Panc1 (cell line): ENCODE measurements around the gene BCL10.

Source experiments
- CTCF ChIP-seq: fragments of 450-650 bp; IDR thresholded peaks from 2 replicates; pipeline ENCODE4 v1.5.1; 2017; ENCODE audit warnings: mild to moderate bottlenecking
- POLR2AphosphoS5 ChIP-seq: IDR thresholded peaks from 2 replicates; pipeline ENCODE4 v1.6.1; 2012; ENCODE audit warnings: mild to moderate bottlenecking, low read depth, low read length, moderate library complexity
- REST ChIP-seq, 2 experiments: IDR thresholded peaks; 2 replicates each; pipeline ENCODE4 v1.6.1; 2011 to 2012; ENCODE audit warnings: low read depth in 2 of 2, control low read depth in 1 of 2, low read length in 1 of 2, mild to moderate bottlenecking in 1 of 2, moderate library complexity in 1 of 2; ENCODE audit not compliant: insufficient read depth in 1 of 2
- TCF7L2 ChIP-seq: IDR thresholded peaks from 2 replicates; pipeline ENCODE4 v1.6.1; 2011; ENCODE audit warnings: mild to moderate bottlenecking, low read depth, low read length, inconsistent platforms

GRCh38 chr1:85224734-85225623 is 51.5 kb downstream of the BCL10 start:
- TF ChIP-seq REST (IDR thresholded peaks at IDR 0.05; ENCODE audit: insufficient read depth in 1 of 2, low read depth in 2 of 2, low read length in 1 of 2) (no peak), CTCF (no peak), TCF7L2 (no peak), POLR2AphosphoS5 (no peak)
